CMK (cell line): Measurements from ENCODE around the gene PLD1.
A peak's percentile ranks its signal among the peaks of the same experiment; 100 is the strongest.

Experiments used
- DNase-seq: peaks from one replicate; pipeline ENCODE4 v3.0.0-alpha.2; 2010; ENCODE audit warnings: low read depth

Gene PLD1

GRCh38 chr3:171557173-171557572, 253.1 kb downstream of the PLD1 start:
- DNase-seq: no peak

GRCh38 chr3:171556574-171557145, 253.6 kb downstream of the PLD1 start:
- no peak for DNase-seq

GRCh38 chr3:171556148-171556547, 254.1 kb downstream of the PLD1 start:
- DNase-seq: peak; percentile 24

- DNase-seq: no peak
These were observed 257.2 kb downstream of the PLD1 start for GRCh38 chr3:171553086-171553485.

- no peak for DNase-seq
These were observed 257.8 kb downstream of the PLD1 start for GRCh38 chr3:171552531-171552930.

GRCh38 chr3:171551296-171551695, 259.0 kb downstream of the PLD1 start:
- no peak for DNase-seq
